ENCODE data around the gene FRMD7. TPM values are rescaled to one million over a fixed set of nuclear protein-coding genes. Genes with fewer than 3 reads are reported as not detected.

Gene FRMD7
- total RNA-seq, 2 donors from 2014 or later = not detected

- Histone ChIP-seq H3K4me1 (replicated peaks) (no peaks in the 10 kb centered on the region), H3K4me3 (no peak overlapping the region), H3K27me3 (replicated peaks; ENCODE audit: insufficient read depth) (no peaks in the 10 kb centered on the region), H3K36me3 (no peaks in the 10 kb centered on the region), H3K27ac (no peak overlapping the region), H3K9me3 (no peaks in the 10 kb centered on the region)
- no peak for DNase-seq (ENCODE audit: low spot score)
- intact Hi-C loops (cut with DNase I) = no loop called here
- 81% methylated on average over 2 of the region's 2 CpGs for WGBS
- TF ChIP-seq CTCF (IDR thresholded peaks at IDR 0.05) (no peak), POLR2A (IDR thresholded peaks at IDR 0.05) (no peak), POLR2AphosphoS5 (IDR thresholded peaks at IDR 0.05) (no peak)
These were observed 82.4 kb downstream of the FRMD7 start for GRCh38 chrX:132045456-132045855.

- Histone ChIP-seq H3K4me3 (no peak overlapping the region), H3K36me3 (no peaks in the 10 kb centered on the region), H3K27ac (no peak overlapping the region), H3K9me3 (no peaks in the 10 kb centered on the region), H3K4me1 (replicated peaks) (no peaks in the 10 kb centered on the region), H3K27me3 (replicated peaks; ENCODE audit: insufficient read depth) (no peaks in the 10 kb centered on the region)
- 98% methylated on average over 4 of the region's 4 CpGs for WGBS
- TF ChIP-seq POLR2AphosphoS5 (IDR thresholded peaks at IDR 0.05) (no peak), POLR2A (IDR thresholded peaks at IDR 0.05) (no peak), CTCF (IDR thresholded peaks at IDR 0.05) (no peak)
- intact Hi-C loops (cut with DNase I) = no loop called here
- DNase-seq (ENCODE audit: low spot score) = no peak
These were observed 82.9 kb downstream of the FRMD7 start for GRCh38 chrX:132044953-132045352.

GRCh38 chrX:132043977-132044376, 83.8 kb downstream of the FRMD7 start:
- intact Hi-C loops (cut with DNase I) = no loop called here

GRCh38 chrX:132041015-132041414, 86.8 kb downstream of the FRMD7 start:
- TF ChIP-seq POLR2AphosphoS5 (IDR thresholded peaks at IDR 0.05) = no peak
- no peak for TF ChIP-seq CTCF (IDR thresholded peaks at IDR 0.05)
- TF ChIP-seq POLR2A (IDR thresholded peaks at IDR 0.05) = no peak

More at GRCh38 chrX:132043977-132044376, 83.8 kb downstream of the FRMD7 start:
- 88% methylated on average over 2 of the region's 2 CpGs for WGBS
- no peaks in the 10 kb centered on the region for H3K27me3 ChIP-seq (replicated peaks; ENCODE audit: insufficient read depth)
- H3K4me3 ChIP-seq = no peak overlapping the region
- no peak for TF ChIP-seq POLR2AphosphoS5 (IDR thresholded peaks at IDR 0.05)
- no peak for TF ChIP-seq CTCF (IDR thresholded peaks at IDR 0.05)
- no peak for TF ChIP-seq POLR2A (IDR thresholded peaks at IDR 0.05)
- no peaks in the 10 kb centered on the region for H3K9me3 ChIP-seq
- no peaks in the 10 kb centered on the region for H3K36me3 ChIP-seq
- H3K4me1 ChIP-seq (replicated peaks) = no peaks in the 10 kb centered on the region
- no peak for DNase-seq (ENCODE audit: low spot score)
- H3K27ac ChIP-seq = no peak overlapping the region

GRCh38 chrX:132040066-132040465, 87.8 kb downstream of the FRMD7 start:
- Histone ChIP-seq H3K36me3 (no peaks in the 10 kb centered on the region), H3K27ac (no peak overlapping the region), H3K4me1 (replicated peaks) (no peaks in the 10 kb centered on the region), H3K27me3 (replicated peaks; ENCODE audit: insufficient read depth) (no peaks in the 10 kb centered on the region), H3K9me3 (no peaks in the 10 kb centered on the region), H3K4me3 (no peak overlapping the region)
- TF ChIP-seq POLR2A (IDR thresholded peaks at IDR 0.05) (no peak), POLR2AphosphoS5 (IDR thresholded peaks at IDR 0.05) (no peak), CTCF (IDR thresholded peaks at IDR 0.05) (no peak)
- intact Hi-C loops (cut with DNase I) = no loop called here
- DNase-seq (ENCODE audit: low spot score) = no peak
- WGBS = 65% methylated on average over 2 of the region's 2 CpGs

More at GRCh38 chrX:132041015-132041414, 86.8 kb downstream of the FRMD7 start:
- intact Hi-C loops (cut with DNase I) = no loop called here
- H3K4me1 ChIP-seq (replicated peaks) = no peaks in the 10 kb centered on the region
- WGBS = 78% methylated on average over 4 of the region's 4 CpGs
- H3K4me3 ChIP-seq = no peak overlapping the region
- no peaks in the 10 kb centered on the region for H3K36me3 ChIP-seq
- H3K9me3 ChIP-seq = no peaks in the 10 kb centered on the region
- DNase-seq (ENCODE audit: low spot score) = no peak
- no peak overlapping the region for H3K27ac ChIP-seq
- H3K27me3 ChIP-seq (replicated peaks; ENCODE audit: insufficient read depth) = no peaks in the 10 kb centered on the region
